Body of pancreas (tissue), 4 donors: ENCODE measurements around the gene SLC26A4.

Experiments used
- CTCF ChIP-seq, 7 experiments: fragments of 450-650 bp in 4 of 7; fragments of 200-600 bp in 3 of 7; sonication (generic) in 3 of 7; IDR thresholded peaks; one replicate each; pipeline ENCODE4 v1.5.1; 2016 to 2019; ENCODE audit warnings: antibody characterized with exemption in 7 of 7
- POLR2A ChIP-seq, 3 donors: fragments of 450-650 bp; IDR thresholded peaks; one replicate each; pipeline ENCODE4 v1.6.1; 2016; ENCODE audit warnings: antibody characterized with exemption in 3 of 3, mild to moderate bottlenecking in 2 of 3

DNA sequence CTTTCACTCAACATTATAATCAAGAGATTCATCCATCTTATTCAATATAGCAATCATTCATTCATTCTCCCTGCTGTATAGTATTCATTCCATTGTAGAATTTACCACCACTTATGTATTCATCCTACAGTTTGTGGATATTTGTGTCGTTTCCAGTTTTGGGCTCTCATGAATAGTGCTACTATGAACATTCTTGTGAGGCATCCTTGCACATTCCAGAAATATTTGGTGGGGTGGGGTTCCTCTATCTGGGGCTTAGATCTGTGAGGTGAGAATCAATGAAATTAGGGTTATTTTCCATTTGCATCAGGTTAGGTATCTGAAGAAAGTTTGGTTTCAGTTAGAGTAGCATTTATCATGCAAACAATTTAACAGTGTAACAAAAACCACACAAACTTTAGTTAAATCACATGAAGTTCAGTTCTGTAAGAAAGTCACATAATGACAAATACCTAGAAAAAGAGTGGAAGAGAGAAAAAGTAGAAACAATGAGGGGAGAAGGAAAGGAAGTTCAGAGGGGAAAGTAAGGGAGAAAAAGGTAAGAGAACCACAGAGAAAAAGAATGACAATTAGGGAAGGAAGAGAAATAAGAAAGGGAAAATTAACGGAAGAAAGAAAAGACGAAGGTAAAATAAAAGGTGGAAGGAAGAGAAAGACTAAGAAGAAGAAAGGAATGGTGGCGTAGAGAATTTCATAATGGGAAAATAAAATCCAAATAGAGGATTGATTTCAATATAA, 58.0 kb downstream of the SLC26A4 start:
- TF ChIP-seq CTCF (IDR thresholded peaks at IDR 0.05) = no peak
- TF ChIP-seq POLR2A (IDR thresholded peaks at IDR 0.05) = no peak
